ENCODE measurements around the gene LIPC.

Gene LIPC

DNA sequence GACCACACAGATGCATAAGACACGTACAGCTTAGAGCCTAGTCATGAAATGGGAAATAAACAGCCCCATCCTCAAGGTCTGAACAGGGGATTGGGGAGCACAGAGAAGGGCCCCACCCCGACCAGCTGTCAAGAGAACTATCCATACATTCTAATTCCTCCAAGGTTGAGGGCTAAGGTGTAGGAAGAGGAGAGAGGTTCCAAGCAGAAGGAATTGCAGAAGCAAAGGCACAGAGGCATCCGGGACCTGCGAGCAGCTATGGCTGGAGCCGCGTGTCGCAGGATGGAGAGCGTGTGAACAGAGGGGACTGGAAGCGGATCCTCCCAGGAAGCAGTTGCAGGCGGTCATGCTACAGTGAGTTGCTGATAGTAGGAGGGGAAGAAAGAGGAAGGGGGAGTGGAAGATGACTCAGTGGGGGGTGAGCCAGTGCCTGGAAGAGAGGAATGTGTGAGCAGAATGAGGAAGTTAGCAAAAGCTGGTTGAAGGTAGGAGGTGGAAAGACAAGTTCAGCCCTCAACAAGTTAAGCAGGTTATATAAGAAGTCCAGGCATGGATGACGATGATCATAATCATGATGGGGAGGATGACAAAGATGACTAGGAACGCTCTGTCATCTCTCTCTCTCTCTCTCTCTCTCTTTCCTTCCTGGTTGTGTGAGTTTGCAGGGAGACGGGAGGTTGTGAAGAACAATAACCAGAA, 89.7 kb downstream of the LIPC start:
- DNase-seq: no peak

DNA sequence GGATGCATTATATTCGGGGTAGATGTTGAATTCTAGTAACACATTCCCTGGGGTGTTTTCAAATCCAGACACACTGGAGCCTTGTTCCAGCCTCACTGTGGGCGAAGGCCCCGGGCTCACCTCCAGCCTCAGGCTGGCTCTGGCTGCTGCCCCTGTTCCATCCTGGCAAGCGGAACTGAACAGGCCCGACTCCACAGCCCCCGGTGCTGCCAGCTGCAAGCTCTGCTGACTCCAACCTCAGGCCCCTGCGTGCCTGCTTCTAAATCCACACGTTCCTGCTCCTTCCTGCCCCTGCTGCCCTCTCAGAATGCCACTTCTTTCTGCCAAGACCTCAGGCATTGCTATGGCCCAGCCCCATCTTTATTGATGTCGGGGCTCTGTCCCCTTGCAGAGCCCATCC, 90.6 kb downstream of the LIPC start:
- no peak for DNase-seq

DNA sequence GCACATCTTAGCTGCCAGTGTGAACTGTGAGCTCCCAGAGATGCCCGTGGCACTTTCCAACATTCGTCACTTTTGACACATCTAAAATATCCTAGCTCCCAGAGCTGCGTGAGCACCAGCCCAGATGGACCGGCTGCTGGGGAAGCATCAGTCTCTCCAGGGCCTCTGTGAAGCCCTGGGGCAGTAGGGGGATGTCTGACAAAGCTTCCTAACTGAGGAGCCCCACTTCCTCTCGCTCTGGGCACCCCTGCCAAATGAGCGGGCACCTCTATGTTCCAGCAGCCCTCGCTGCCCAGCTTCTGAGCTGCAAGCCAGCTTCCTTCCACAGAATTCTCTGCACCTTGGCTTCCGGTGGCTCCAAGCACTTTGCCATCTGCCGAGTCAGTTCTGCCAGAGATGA, 91.1 kb downstream of the LIPC start:
- no peak for DNase-seq

DNA sequence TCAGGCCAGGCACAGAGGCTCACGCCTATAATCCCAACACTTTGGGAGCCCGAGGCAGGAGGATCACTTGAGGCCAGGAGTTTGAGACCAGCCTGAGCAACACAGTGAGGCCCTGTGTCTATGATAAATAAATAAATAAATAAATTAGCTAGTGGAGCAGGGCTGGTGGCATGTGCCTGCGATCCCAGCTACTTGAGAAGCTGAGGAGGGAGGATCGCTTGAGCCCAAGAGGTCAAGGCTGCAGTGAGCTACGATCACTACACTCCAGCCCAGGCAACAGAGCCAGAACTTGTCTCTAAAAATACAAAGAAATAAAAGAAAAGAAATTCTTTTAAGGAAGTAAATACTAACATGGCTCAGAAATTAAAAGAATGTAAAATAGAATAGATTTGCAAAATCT, 91.8 kb downstream of the LIPC start:
- DNase-seq: no peak

DNA sequence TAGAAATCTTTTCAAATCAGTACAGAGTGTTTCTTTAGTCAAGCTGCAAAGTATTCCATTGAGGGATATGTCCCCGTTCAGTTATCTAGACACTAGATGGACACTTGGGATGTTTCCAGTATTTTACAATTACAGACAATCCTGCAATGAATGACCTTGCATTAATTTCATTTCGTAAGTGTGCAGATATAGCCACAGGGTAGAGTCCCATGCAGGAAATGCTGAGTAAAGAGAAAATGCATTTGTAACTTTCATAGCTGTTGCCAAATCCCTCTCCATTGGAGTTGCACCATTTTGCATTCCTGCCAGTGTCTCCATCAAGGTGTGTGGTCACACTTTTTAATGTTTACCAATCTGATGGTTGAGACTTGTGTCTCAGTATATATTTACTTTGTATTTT, 92.5 kb downstream of the LIPC start:
- DNase-seq: no peak

DNA sequence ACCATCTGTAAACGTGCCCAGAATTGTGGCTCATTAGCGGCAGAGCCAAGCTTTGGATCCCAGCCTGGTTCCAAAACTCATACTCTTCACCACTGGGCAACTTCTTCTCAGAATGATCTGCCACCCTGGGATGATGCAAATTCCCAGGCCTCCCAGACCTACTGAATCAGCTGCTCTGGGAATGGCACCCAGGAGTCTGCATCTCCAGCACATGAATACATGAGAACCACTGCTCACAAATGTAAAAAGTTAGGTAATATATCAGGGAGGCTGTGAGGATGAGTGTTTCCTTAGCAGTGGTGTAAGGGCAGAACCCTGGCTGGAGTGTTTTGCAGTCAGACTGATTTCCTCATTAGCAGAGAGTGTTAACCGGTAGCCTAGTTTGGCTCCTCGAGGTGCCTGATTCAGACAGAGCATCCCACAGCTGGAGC, 94.2 kb downstream of the LIPC start:
- no peak for DNase-seq

DNA sequence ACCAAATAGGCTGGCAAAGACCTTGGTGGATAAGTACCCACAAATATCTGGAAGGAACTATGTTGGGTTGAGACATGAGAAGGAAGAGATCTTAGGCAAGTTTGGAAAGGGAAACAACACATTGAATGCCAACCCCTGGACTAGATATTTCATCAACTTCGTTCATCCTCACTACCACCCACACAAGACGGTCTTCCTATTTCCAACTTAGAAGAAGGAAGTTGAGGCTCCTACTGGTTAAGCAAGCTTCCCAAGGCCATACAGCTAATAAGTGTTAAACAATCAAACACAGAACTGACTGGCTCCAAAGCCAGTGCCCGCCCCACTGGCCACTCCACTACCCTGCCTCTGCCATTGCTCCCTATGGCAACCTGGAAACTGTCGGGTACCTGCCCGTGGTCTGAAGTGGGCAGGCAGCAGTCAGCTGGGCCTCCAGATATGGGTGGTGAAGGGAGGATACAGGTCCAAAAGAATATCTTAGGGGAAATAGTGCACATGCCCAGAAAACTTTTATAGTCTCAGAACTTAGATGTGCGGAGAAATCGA, 94.9 kb downstream of the LIPC start:
- DNase-seq: no peak

DNA sequence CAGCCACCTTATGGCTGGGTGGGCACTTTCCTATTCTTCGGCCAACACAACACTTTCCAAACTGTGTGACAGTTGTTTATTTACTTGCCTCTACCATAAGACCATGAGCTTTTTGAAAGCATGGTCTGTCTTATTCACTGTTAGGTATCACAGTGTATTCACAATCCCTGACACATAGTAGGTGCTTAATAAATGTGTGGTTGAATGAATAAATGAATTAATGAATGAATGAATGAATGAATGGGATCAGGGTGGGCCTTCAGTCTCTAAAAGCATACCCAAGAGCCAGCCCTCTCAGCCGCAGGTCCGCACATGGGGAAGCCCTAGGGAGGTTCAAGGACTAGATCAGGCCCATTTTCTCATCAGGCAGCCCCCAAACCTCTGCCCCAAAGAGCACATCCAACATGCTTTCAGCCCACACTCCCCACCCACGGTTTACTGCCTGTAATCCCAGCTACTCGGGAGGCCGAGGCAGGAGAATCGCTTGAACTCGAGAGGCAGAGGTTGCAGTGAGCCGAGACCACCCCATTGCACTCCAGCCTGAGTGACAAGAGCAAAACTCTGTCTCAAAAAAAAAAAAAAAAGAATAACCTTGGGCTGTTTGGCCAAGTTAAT, 95.9 kb downstream of the LIPC start:
- no peak for DNase-seq

DNA sequence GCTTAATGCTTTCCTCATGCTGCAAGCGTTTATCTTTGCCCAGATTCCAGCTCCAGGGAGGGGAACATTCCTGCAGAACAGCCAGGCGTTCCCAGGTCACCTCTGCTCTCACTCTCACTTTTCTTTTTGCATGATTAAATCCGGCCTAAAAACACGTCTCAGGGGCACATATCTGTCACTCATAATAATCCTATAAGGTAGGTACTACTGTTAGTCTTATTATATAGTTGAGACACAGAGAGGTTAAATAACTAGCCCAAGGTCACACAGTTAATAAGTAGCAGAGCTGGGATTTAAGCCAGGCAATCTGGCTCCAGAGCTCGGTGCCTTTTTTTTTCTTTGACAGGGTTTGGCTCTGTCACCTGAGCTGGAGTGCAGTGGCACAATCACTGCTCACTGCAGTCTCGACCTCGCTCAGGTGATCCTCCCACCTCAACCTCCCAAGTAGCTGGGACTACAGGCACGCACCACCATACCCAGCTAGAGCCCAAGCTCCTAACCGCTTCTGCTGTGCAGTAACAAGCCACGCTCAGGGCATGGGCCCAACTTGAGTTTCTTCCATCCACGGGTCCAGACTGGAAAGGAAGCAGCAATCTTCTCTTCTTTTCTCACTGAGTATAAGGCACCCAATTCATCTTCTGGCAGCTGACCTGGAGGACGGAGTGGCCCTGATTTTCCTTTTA, 96.5 kb downstream of the LIPC start:
- no peak for DNase-seq

DNA sequence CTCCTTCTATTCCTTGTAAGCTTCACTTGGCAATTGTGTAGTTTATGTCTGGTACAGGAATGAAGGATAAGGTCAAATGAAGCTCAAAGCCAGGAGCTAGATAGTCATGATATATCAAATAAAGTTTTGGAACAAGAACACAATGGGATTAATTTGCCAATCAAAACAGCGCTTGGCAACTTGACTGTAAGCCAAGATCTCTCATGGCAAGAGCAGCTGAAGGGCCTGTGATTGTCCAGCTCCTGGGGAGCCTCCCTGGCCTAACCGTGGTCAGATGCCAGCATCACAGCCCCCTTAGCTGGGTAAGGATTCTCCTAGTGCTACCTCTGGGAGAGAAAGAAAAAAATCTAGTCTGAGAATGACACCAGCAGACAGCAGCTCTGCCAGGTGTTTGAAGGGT, 97.2 kb downstream of the LIPC start:
- DNase-seq: no peak

DNA sequence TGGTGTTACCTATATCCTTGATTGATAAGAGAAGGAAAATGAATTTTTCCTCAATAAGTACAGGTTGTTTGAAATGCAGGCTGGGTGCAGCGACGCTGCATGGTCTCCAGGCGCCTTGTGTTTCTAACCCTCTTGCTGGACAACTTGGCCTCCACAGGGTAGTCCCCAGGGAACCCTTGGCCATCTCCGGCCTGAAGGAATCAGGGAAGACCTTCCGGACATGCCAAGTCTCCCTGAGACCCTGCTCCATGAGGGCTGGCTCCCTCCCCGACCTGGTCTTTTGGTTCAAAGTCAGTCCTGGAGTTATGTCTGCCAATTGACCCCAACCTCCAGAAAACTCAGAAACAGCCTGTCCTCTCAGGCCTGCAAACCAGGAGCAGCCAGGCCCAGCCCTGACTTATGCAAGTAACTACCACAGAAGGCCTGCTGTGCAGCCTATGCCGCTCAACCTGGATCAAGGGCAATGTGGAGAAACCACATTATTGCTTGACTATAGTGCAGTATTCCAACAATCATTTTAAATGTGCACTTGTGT, 98.3 kb downstream of the LIPC start:
- no peak for DNase-seq

DNA sequence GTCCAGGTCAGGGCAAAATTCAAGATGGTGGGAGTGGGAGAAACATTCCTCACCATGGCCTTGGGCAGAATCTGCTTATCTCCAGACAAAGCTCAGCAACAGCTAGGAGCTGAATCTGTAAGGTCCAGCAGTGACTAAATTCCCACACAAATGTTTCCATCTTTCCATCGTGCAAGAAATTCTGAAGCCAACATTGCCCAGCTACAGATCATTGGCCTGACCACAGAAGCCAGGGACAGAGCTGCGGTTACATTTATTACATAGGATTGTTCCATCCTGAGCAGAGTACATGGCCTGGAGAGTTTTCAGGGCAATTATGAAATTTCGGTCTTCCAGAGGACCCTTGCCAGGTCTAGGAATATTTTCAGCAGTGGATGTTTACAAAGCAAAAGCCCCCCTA, 100.3 kb downstream of the LIPC start:
- DNase-seq: no peak

DNA sequence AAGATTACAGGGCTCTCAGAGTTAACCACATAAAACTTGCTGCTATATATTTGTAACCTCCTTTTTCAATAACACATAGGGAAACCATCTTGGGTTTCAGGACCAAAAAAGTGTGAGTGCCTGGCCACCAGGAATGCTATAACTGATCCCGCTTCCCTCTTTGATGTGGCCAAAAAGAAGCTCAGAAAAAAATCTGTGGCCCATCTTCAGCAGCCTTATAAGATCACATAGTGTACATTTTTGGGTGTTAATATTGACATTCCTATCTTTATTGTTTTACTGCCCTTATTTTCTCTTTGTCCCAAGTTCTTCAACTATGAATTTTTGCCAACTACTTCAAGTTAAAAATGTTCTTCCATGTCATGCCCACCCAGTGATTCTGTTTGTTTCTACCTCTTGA, 102.8 kb downstream of the LIPC start:
- no peak for DNase-seq

DNA sequence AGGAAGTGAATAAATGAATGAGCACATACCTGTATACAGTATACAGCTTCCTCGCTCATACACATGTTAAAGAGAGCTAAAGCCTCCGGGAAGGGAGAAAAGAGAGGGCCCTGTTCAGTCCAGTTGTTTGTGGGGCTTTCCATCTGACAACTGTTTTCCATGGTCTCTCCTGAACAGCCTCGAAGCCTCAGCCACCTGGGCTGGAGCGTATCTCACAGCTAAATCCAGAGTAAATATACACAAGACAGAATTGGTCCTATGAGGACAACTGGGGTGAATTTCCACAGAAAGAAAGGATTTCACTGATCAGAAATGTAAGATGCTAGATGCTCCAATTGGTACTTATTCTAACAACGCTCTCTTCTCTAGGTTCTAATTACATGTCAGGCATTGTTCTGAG, 103.5 kb downstream of the LIPC start:
- DNase-seq: no peak

DNA sequence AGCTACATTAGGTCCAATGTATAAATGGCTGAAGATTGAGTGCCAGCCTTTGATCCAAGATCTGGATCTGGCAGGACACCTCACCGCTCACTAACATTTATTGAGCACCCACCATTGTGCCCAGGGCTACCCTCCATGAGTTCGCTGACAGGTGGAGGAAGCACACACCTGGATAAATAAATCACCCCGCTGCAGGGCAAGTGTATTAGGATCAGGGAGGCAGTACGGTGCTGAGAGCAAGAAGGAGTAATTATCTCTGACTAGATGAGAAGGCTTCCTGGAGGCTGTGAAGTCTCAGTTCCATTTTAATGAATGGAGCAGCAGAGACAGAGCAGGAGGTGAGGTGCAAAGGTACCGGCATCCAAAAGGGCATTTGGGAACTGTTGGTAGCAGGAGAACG, 104.1 kb downstream of the LIPC start:
- DNase-seq: no peak

DNA sequence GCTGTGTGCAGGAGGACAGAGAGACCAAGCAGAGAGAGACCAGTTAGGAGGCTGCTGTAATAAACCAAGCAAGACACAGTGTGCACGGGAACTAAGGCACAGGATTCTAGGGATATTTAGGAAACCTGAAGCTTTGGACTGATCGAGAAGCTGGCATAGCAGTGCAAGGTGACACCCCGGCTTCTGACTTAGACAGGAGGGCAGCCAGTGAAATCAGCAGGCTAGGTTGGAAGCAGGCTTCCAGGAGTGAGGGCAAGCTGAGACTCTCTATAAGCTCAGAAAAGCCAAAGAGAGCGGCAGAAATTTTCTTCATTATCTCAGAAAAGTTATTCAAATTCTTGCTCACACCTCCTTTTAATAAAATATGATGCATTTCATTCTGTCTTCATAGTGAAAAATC, 104.6 kb downstream of the LIPC start:
- DNase-seq: no peak

DNA sequence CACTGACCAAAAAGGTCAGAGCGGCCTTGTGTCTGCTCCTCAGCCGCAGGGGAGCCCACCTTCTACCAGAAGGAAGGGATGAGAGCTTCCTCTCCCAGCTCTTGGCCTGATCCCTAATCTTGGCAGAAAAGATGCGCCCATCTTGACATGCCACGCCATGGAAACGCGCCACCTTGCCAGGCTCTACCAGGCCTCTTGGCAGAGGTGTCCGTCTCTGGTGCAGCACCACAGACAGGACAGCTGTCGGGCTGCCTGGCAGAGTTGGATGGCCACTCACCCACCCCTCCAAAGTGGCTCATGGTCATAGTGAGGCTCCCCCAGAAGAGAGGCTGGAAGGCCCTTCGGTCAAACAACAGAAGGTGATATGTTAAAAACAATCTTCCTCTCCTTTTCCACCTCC, 105.2 kb downstream of the LIPC start:
- no peak for DNase-seq

DNA sequence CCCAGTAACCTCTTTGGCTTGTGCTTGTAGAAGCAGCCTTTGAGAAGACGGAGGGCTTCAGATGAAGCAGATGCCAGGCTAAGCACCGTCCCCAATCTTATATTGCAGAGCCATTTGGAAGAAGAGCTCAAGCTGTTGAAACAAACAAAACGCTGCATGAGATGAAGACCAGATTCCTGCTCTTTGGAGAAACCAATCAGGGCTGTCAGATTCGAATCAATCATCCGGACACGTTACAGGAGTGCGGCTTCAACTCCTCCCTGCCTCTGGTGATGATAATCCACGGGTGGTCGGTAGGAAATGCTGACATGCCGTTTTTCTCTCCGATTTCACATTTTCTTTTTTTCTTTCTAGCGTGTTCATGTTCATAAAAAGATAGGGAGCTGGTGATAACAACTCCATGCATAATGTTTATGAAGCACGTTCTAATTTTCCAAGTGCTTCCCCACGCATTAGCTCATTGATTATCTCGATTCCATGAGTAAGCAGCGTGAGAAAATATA, 106.5 kb downstream of the LIPC start:
- DNase-seq: no peak

DNA sequence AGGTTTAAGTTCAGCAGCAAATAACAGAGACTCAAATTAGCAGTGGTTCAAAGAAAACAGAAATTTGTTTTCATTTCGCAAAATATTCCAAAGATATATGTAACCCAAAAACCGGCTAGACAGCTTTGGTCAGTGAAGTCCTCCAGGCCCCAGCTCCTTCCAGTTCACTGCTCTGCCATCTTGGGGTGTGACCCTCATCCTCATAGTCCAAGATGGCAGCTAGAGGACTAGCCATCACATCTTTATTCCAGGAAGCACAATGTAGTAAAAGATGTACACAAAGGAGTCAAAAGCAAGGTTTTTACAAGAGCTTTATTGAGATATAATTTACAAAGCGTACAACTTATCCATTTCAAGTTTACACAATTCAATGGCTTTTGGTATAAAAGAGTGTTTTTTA, 107.1 kb downstream of the LIPC start:
- DNase-seq: no peak

DNA sequence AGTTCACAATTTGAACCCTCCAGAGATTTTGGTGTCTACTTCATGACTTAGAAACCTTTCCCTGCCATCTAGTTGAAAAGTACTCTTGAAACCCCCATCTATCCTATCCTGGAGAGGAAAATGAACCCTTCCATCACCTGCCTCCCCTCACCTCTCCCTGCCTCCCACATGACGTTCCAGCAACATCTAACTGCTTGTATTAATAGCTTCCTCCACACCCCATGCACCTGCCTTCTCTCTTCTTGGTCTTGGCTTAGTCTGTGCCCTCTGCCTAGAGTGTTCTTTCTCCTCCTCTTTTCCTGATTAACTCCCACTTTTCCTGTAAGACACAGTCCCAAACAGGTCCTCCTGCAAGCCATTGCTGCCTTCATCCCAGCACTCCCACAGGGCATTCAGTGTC, 107.8 kb downstream of the LIPC start:
- DNase-seq: no peak

DNA sequence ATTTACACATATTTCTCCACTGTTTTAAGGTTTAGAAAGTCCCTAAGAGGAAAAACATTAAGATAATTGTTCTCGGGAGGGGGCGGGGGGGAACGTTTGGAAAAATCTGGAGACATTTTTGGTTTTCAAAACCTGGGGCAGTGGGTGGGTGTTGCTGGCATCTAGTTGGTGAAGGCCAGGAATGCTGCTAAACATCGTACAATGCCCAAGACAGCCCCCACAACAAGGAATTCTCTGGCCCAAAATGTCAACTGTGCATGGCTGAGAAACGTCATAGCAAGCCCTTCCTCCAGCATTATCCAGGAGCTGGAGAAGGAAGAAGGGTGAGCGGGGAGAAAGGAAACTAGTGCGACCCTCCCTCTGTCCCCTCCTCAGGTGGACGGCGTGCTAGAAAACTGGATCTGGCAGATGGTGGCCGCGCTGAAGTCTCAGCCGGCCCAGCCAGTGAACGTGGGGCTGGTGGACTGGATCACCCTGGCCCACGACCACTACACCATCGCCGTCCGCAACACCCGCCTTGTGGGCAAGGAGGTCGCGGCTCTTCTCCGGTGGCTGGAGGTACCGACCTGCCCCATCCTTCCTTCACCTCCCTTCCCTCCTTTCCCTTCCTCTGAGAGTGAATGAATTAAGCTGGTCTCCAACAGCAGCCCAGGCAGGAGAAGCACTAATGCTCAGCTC, 109.8 kb downstream of the LIPC start:
- DNase-seq: no peak

DNA sequence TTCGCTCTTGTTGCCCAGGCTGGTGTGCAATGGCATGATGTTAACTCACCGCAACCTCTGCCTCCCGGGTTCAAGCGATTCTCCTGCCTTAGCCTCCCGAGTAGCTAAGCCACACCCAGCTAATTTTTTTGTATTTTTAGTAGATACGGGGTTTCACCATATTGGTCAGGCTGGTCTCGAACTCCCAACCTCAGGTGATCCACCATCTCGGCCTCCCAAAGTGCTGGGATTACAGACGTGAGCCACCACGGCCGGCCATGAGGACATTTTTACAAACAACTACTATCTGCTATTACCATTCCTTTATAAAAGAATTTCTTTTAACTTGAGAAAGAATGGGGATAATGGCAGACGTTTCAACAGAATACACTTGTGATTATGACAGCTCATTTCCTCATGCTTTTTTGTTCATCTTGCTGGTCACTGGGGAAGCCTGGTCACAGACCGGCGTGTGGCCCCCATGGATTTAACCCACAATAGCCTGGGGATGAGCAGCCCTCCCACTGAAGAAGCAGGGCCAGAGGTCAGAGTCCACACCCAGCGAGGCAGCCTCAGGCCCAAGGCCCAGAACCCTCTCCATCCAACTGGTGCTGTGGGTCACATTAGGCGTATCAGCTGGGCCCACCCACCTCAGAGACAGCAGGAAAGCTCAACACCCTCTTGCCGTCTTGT, 112.0 kb downstream of the LIPC start:
- DNase-seq: no peak

DNA sequence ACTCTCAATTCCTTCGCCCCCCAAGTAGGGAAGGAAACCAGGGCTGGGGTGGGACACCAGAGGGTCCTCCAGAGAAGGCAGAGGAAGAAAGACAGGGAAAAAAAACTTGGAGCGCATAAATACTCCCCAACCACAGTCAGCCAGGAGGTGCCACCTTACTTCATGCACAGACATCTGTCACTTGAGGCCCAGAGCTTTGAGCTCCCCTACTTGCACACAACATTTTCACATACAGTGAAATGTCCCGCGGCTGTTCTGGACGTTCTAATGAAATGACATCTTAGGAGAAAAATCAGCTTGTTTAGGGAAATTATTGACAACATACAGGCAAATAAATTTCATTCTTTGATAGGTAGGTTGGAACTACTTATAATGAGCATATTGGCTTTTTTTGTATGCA, 113.0 kb downstream of the LIPC start:
- no peak for DNase-seq
